Measurements from ENCODE around the gene RRP9.

- TF ChIP-seq, protein P1, sequence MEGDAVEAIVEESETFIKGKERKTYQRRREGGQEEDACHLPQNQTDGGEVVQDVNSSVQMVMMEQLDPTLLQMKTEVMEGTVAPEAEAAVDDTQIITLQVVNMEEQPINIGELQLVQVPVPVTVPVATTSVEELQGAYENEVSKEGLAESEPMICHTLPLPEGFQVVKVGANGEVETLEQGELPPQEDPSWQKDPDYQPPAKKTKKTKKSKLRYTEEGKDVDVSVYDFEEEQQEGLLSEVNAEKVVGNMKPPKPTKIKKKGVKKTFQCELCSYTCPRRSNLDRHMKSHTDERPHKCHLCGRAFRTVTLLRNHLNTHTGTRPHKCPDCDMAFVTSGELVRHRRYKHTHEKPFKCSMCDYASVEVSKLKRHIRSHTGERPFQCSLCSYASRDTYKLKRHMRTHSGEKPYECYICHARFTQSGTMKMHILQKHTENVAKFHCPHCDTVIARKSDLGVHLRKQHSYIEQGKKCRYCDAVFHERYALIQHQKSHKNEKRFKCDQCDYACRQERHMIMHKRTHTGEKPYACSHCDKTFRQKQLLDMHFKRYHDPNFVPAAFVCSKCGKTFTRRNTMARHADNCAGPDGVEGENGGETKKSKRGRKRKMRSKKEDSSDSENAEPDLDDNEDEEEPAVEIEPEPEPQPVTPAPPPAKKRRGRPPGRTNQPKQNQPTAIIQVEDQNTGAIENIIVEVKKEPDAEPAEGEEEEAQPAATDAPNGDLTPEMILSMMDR (conservative IDR thresholded peaks at IDR 0.05 in 1 of 2, IDR thresholded peaks at IDR 0.05 in 1 of 2; ENCODE audit: extremely low read depth in 1 of 2, insufficient read depth in 1 of 2, low read depth in 1 of 2, low read length in 2 of 2) = no peak
- no peak for TF ChIP-seq EZH2 (IDR thresholded peaks at IDR 0.05; ENCODE audit: borderline replicate concordance, low read length)
Measured at GRCh38 chr3:51931756-51932155, 9.9 kb downstream of the RRP9 start.
